ENCODE results near the gene BCAN. TPM values are rescaled to one million over a fixed set of nuclear protein-coding genes. Genes with fewer than 3 reads are reported as not detected.

BCAN gene
- total RNA-seq, 1 experiment from 2014 or later: 1.2 TPM

DNA sequence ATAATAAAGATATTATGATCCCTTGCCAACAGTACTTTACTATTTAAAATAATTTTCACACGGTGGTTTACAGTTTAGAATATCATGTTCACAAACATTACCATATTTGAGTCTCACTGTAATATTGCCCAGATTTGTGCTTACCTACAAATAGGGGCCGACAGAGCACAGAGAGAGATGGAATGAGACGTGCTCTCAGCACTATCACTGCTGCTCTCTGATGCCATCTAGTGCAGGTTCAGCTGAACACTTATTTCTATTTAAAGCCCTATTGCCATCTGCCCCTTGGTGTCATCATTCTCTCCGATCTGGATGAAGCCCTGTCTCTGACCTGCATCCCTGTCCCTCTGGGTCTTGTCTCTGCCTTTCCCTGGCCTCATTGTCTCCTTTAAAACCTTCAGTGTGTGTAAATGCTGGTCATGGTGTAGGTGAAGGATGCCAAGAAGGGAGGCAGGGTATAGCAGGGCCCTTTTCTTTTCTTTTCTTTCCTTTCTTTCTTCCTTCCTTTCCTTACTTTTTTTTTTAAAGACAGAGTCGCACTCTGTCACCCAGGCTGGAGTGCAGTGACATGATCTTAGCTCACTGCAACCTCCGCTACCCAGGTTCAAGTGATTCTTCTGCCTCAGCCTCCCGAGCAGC, 33.8 kb upstream of the BCAN start:
- Histone ChIP-seq H3K27me3 (ENCODE audit: insufficient read depth, low read length) (no peaks in the 10 kb centered on the region), H3K79me2 (ENCODE audit: insufficient read depth, low read length) (no peaks in the 10 kb centered on the region), H4K8ac (replicated peaks; ENCODE audit: insufficient read length, low read depth, low read length) (no peak overlapping the region), H3K4ac (ENCODE audit: low read depth, low read length) (no peak overlapping the region), H4K20me1 (ENCODE audit: control insufficient read depth, insufficient read depth, insufficient read length) (no peaks in the 10 kb centered on the region), H2BK20ac (ENCODE audit: low read depth, low read length, poor library complexity, severe bottlenecking) (no peak overlapping the region), H2AFZ (ENCODE audit: low read length) (no peak overlapping the region), H3K79me1 (ENCODE audit: insufficient read depth, low read depth, low read length, poor library complexity, severe bottlenecking) (no peaks in the 10 kb centered on the region), H2BK15ac (ENCODE audit: low read depth, low read length) (no peak overlapping the region), H3K14ac (ENCODE audit: insufficient read depth, low read length) (no peak overlapping the region), H3T11ph (ENCODE audit: low read length) (no peak overlapping the region), H4K5ac (ENCODE audit: insufficient read length, low read depth, low read length) (no peak overlapping the region), H2BK5ac (ENCODE audit: insufficient read length, low read length) (no peak overlapping the region), H4K91ac (ENCODE audit: insufficient read length, low read depth, low read length) (no peak overlapping the region), H3K18ac (ENCODE audit: insufficient read length, low read depth, low read length) (no peak overlapping the region), H3K9ac (ENCODE audit: extremely low read depth, insufficient read length, low read length) (no peak overlapping the region), H3K9me3 (ENCODE audit: control insufficient read depth, low read depth, low read length) (no peaks in the 10 kb centered on the region), H3K56ac (ENCODE audit: insufficient read length, low read depth, low read length) (no peak overlapping the region), H3K23me2 (ENCODE audit: insufficient read length, low read depth, low read length, poor library complexity, severe bottlenecking) (no peaks in the 10 kb centered on the region), H3K23ac (ENCODE audit: insufficient read length, low read depth, low read length) (no peak overlapping the region), H2BK12ac (ENCODE audit: insufficient read length, low read depth, low read length) (no peak overlapping the region), H3K27ac (ENCODE audit: insufficient read length, low read depth, low read length) (no peak overlapping the region), H2BK120ac (ENCODE audit: low read depth, low read length, poor library complexity, severe bottlenecking) (no peak overlapping the region), H3K4me1 (ENCODE audit: insufficient read depth, low read length) (no peaks in the 10 kb centered on the region; the same call in 1 of the 2 replicates), H2AK5ac (ENCODE audit: insufficient read length, low read length) (no peak overlapping the region), H3K4me2 (ENCODE audit: insufficient read depth, insufficient read length, low read length) (no peak overlapping the region)
- no peak overlapping the region; a peak in 1 of 5 replicates for H3K4me3 Mint-ChIP-seq
- no CpG with 5 or more reads among the region's 7 CpGs for WGBS (ENCODE audit: extremely low coverage, insufficient read length, low lambda C conversion rate)
- H3K9me3 Mint-ChIP-seq: no peaks in the 10 kb centered on the region
- H3K27ac Mint-ChIP-seq: peak overlapping the region in 1 of 3 experiments; percentile 22; a peak in 2 of 7 replicates
- H3K36me3 Mint-ChIP-seq (ENCODE audit: insufficient read depth in 1 of 3, low read depth in 3 of 3): no peaks in the 10 kb centered on the region
- TF ChIP-seq, protein P1, sequence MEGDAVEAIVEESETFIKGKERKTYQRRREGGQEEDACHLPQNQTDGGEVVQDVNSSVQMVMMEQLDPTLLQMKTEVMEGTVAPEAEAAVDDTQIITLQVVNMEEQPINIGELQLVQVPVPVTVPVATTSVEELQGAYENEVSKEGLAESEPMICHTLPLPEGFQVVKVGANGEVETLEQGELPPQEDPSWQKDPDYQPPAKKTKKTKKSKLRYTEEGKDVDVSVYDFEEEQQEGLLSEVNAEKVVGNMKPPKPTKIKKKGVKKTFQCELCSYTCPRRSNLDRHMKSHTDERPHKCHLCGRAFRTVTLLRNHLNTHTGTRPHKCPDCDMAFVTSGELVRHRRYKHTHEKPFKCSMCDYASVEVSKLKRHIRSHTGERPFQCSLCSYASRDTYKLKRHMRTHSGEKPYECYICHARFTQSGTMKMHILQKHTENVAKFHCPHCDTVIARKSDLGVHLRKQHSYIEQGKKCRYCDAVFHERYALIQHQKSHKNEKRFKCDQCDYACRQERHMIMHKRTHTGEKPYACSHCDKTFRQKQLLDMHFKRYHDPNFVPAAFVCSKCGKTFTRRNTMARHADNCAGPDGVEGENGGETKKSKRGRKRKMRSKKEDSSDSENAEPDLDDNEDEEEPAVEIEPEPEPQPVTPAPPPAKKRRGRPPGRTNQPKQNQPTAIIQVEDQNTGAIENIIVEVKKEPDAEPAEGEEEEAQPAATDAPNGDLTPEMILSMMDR (conservative IDR thresholded peaks at IDR 0.05): peak; percentile 80
- H3K4me1 Mint-ChIP-seq: peaks cover 6 to 13% of the 10 kb centered on the region in 2 experiments; a peak in 3 of 4 replicates
- H3K27me3 Mint-ChIP-seq (ENCODE audit: low read depth): peaks cover 9% of the 10 kb centered on the region
- peak; percentile 76 for DNase-seq
